Left lung (tissue), 10 donors: ENCODE measurements around the gene SPEF2. TPM values are rescaled to one million over a fixed set of nuclear protein-coding genes. Genes with fewer than 3 reads are reported as not detected.

ENCODE experiments used
- ATAC-seq: fragments of 200-7000 bp; cut with Tn5 transposase; one replicate; pipeline ENCODE4 v1.9.1; 2020; ENCODE audit warnings: moderate library complexity
- DNase-seq, 4 donors: peaks; one replicate each; pipeline ENCODE4 v3.0.0-alpha.2; 2013 to 2020
- H3K27ac ChIP-seq, 2 donors: fragments of 200-600 bp; sonication (generic) in 1 of 2; one replicate each; pipeline versions ENCODE4 v1.5.0 to v1.8.0; 2020 to 2021
- H3K27me3 ChIP-seq, 2 donors: fragments of 200-600 bp; sonication (generic) in 1 of 2; one replicate each; pipeline versions ENCODE4 v1.5.0 to v1.8.0; 2020 to 2021
- H3K36me3 ChIP-seq, 2 donors: fragments of 200-600 bp; sonication (generic) in 1 of 2; one replicate each; pipeline versions ENCODE4 v1.5.0 to v1.8.0; 2020 to 2021
- H3K4me1 ChIP-seq, 2 donors: fragments of 200-600 bp; one replicate each; pipeline ENCODE4 v1.8.0; 2021
- H3K4me3 ChIP-seq, 2 donors: fragments of 200-600 bp; sonication (generic) in 1 of 2; one replicate each; pipeline versions ENCODE4 v1.5.0 to v1.8.0; 2020 to 2021; ENCODE audit warnings: mild to moderate bottlenecking in 1 of 2
- H3K9me3 ChIP-seq, 2 donors: fragments of 200-600 bp; sonication (generic) in 1 of 2; one replicate each; pipeline versions ENCODE4 v1.5.0 to v1.8.0; 2020 to 2021
- intact Hi-C, 2 donors: fragments of 100-400 bp; cut with DNase I; formaldehyde crosslinking; loops; one replicate each; pipeline versions ENCODE4 v1.11.2 to v1.14.2; 2022
- polyA plus RNA-seq, 6 donors: library from polyadenylated mRNA; unstranded; fragments of 120-200 nt; gene quantifications; one replicate each; pipeline ENCODE4 v1.2.1, GENCODE V29; 2013; ENCODE audit not compliant: insufficient read length in 6 of 6
- total RNA-seq, 2 donors: library from RNA; stranded (reverse); fragmentation: NEBNext Ultra II Directional; extraction: Animal tissue kit (Norgen Biotek cat#: 25700); gene quantifications; one replicate each; pipeline ENCODE4 v1.2.1, GENCODE V29; 2021
- TF ChIP-seq, protein P1 (sequence below), 2 donors: fragments of 200-600 bp; sonication (generic) in 1 of 2; IDR thresholded peaks; one replicate each; pipeline versions ENCODE4 v1.5.0 to v1.8.0; 2021; ENCODE audit warnings: antibody characterized with exemption in 2 of 2
- donor health status: DM: no; HTN: yes; CAD: no.
- donor health status: DM: no; HTN: no; CAD: no.

SPEF2 gene
- total and polyA plus RNA-seq, 8 donors = 5.8 to 51.5 (median 43.0) TPM

DNA sequence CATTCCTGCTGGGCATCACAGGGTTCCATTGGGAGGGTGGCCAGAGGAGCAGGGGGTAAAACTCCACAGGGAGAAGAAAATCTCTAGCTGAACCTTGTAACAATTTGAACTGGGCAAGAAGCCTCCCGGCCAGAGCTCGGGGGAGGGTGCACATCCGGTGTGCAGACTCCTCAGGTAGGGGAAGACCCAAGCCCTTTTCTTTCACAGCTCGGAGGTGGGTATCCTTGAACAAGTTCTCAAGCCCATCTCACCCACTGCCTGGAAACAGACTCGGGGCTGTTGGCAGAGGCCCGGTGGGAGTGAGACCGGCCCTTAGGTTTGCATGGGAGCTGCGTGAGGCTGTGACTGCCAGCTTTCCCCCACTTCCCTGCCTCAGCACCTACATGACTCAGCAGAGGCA lies 127.5 kb downstream of the SPEF2 start:
- TF ChIP-seq, protein P1, sequence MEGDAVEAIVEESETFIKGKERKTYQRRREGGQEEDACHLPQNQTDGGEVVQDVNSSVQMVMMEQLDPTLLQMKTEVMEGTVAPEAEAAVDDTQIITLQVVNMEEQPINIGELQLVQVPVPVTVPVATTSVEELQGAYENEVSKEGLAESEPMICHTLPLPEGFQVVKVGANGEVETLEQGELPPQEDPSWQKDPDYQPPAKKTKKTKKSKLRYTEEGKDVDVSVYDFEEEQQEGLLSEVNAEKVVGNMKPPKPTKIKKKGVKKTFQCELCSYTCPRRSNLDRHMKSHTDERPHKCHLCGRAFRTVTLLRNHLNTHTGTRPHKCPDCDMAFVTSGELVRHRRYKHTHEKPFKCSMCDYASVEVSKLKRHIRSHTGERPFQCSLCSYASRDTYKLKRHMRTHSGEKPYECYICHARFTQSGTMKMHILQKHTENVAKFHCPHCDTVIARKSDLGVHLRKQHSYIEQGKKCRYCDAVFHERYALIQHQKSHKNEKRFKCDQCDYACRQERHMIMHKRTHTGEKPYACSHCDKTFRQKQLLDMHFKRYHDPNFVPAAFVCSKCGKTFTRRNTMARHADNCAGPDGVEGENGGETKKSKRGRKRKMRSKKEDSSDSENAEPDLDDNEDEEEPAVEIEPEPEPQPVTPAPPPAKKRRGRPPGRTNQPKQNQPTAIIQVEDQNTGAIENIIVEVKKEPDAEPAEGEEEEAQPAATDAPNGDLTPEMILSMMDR (IDR thresholded peaks at IDR 0.05) = no peak
- no peak overlapping the region for H3K27ac ChIP-seq
- no peaks in the 10 kb centered on the region for H3K27me3 ChIP-seq
- peak in 1 of 4 donors; percentile 43 for DNase-seq
- intact Hi-C loops = no loop called here
- peaks cover 0 to 7% of the 10 kb centered on the region in 2 donors for H3K9me3 ChIP-seq
- H3K4me1 ChIP-seq = no peaks in the 10 kb centered on the region
- no peak for ATAC-seq
- no peaks in the 10 kb centered on the region for H3K36me3 ChIP-seq
- no peak overlapping the region for H3K4me3 ChIP-seq

DNA sequence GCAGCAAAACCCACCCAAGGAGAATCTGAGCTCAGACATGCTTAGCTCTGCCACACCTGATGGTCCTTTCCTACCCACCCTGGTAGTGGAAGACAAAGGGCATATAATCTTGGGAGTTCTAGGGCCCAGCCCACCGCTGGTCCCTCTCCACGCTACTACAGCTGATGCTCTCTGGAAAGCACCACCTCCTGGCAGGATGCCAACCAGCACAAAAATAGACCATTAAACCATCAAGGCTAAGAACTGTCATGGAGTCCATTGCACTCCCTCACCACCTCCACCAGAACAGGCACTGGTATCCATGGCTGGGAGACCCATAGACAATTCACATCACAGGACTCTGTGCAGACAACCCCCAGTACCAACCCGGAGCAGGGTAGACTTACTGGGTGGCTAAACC lies 128.0 kb downstream of the SPEF2 start:
- DNase-seq = no peak
- ATAC-seq = no peak
- no peak overlapping the region for H3K27ac ChIP-seq
- TF ChIP-seq, protein P1 (IDR thresholded peaks at IDR 0.05) = no peak
- no peaks in the 10 kb centered on the region for H3K4me1 ChIP-seq
- peaks cover 0 to 7% of the 10 kb centered on the region in 2 donors for H3K9me3 ChIP-seq
- intact Hi-C loops = no loop called here
- no peaks in the 10 kb centered on the region for H3K27me3 ChIP-seq
- H3K4me3 ChIP-seq = no peak overlapping the region
- H3K36me3 ChIP-seq = no peaks in the 10 kb centered on the region

GRCh38 chr5:35752012-35752411 lies 134.3 kb downstream of the SPEF2 start:
- Histone ChIP-seq H3K4me1 (no peaks in the 10 kb centered on the region), H3K27ac (no peak overlapping the region), H3K4me3 (no peak overlapping the region), H3K36me3 (no peaks in the 10 kb centered on the region), H3K27me3 (no peaks in the 10 kb centered on the region), H3K9me3 (peaks cover 0 to 7% of the 10 kb centered on the region in 2 donors)
- TF ChIP-seq, protein P1 (IDR thresholded peaks at IDR 0.05) = no peak
- intact Hi-C loops = no loop called here
- ATAC-seq = no peak
- peak in 1 of 4 donors; percentile 51 for DNase-seq

DNA sequence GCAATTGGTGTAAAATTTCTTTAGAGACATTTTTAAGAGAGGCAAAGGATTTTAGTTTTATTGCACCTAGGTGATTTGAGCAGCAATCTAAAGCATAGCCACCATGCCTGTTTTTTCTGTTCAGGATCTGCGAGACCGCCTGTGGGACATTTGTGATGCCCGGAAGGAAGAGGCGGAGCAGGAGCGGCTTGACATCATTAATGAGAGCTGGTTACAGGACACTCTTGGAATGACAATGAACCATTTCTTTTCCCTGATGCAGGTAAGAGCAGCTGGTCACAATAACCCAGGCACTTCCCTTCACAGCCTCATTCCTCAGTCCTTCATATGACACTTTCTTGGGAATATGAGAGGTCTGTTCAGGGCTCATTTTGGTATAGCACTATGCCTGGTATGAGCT lies 135.8 kb downstream of the SPEF2 start:
- no peaks in the 10 kb centered on the region for H3K4me1 ChIP-seq
- no peak overlapping the region for H3K4me3 ChIP-seq
- no peak for DNase-seq
- H3K9me3 ChIP-seq = peaks cover 0 to 3% of the 10 kb centered on the region in 2 donors
- no peak overlapping the region for H3K27ac ChIP-seq
- TF ChIP-seq, protein P1 (IDR thresholded peaks at IDR 0.05) = no peak
- H3K36me3 ChIP-seq = no peaks in the 10 kb centered on the region
- intact Hi-C loops = no loop called here
- ATAC-seq = no peak
- no peaks in the 10 kb centered on the region for H3K27me3 ChIP-seq

DNA sequence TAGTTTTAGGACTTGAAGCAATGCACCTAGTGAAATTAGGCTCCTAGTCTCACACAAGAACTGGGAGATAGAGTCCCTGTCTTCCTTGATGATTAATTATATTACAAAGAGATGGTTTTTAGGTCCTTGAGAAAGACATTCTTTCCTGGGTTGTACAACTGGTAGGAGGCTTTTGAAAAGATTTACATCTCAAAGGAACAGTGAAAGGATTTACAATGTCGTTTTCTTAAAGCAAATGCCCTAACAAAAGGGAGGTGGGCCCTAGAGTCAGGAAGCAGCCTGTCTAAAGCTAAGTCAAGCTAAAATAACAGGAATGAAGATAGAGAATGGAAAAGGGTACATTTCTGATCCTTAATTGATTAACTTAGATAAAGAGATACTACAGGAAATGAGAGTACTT lies 136.8 kb downstream of the SPEF2 start:
- DNase-seq (no peak), ATAC-seq (no peak)
- Histone ChIP-seq H3K27me3 (no peaks in the 10 kb centered on the region), H3K4me3 (no peak overlapping the region), H3K27ac (no peak overlapping the region), H3K36me3 (no peaks in the 10 kb centered on the region), H3K4me1 (no peaks in the 10 kb centered on the region), H3K9me3 (no peaks in the 10 kb centered on the region)
- intact Hi-C loops = no loop called here
- TF ChIP-seq, protein P1 (IDR thresholded peaks at IDR 0.05) = no peak
